ENCODE results near the gene P4HA1. TPM values are rescaled to one million over a fixed set of nuclear protein-coding genes. Genes with fewer than 3 reads are reported as not detected.

The P4HA1 gene
- total and polyA plus RNA-seq, 9 of the 15 experiments (the other 6 are each of a cell fraction or from before 2014, with no cell fraction given): 20.2 to 177 (median 28.6) TPM

GRCh38 chr10:73093922-73094850 lies 2.5 kb downstream of the P4HA1 start:
- no peak for ATAC-seq
- H3K4me2 ChIP-seq (ENCODE audit: insufficient read depth, low read length): peak overlapping the region; percentile 82
- peak; percentile 48 for FAIRE-seq
- peaks cover 15% of the 10 kb centered on the region; the same call in 1 of the 2 replicates for H4K20me1 ChIP-seq (replicated peaks; ENCODE audit: control insufficient read depth, insufficient read depth, low read length)
- H3K79me2 ChIP-seq (ENCODE audit: control insufficient read depth, insufficient read depth, low read length): peaks cover 74% of the 10 kb centered on the region
- peaks cover 16% of the 10 kb centered on the region; the same call in 2 of the 3 replicates for H3K36me3 ChIP-seq (ENCODE audit: control insufficient read depth, insufficient read depth, low read length)
- no peaks in the 10 kb centered on the region for H3K9me1 ChIP-seq (ENCODE audit: control insufficient read depth, insufficient read depth, low read length)
- DNase-seq (ENCODE audit: extremely low read depth in 1 of 4, low spot score in 3 of 4): peak in 2 of 4 experiments; percentile 35 to 49
- intact Hi-C loops (cut with micrococcal nuclease): no loop called here
- H3K9me3 ChIP-seq (replicated peaks; ENCODE audit: control insufficient read depth, insufficient read depth, low read depth, low read length): no peaks in the 10 kb centered on the region
- H3K27me3 ChIP-seq (ENCODE audit: control insufficient read depth in 2 of 2, insufficient read depth in 2 of 2, low read length in 2 of 2): no peaks in the 10 kb centered on the region
- in situ Hi-C loops (cut with MboI): no loop called here
- BruUV-seq (replicated peaks): no TSS peak
- H3K27ac ChIP-seq (ENCODE audit: extremely low read depth, low read depth, low read length): peak overlapping the region; percentile 31; the same call in 2 of the 3 replicates
- H3K4me1 ChIP-seq (replicated peaks in 1 of 2; ENCODE audit: control insufficient read depth in 2 of 2, insufficient read depth in 2 of 2, low read length in 2 of 2): peaks cover 12% of the 10 kb centered on the region in 2 experiments; a peak in 3 of 5 replicates
- POLR2A ChIA-PET: interaction anchor here (0.5 to 7.5 kb wide), 11 partner anchors 11 to 798 kb away, joined by 3 to 112 read pairs (median 3); partner anchors contain the start of genes DNAJC9 and NUDT13
- H2AFZ ChIP-seq (ENCODE audit: low read depth, low read length): no peak overlapping the region; the same call in 1 of the 2 replicates
- CTCF ChIA-PET (ENCODE audit: low intra/inter-chr PET ratio): no interaction called here
- 2% methylated on average over 2 of the region's 2 CpGs for WGBS (ENCODE audit: insufficient coverage, low coverage, missing lambda C conversion rate)
- peak overlapping the region in 1 of 2 experiments; percentile 91; a peak in 2 of 4 replicates for H3K9ac ChIP-seq (ENCODE audit: insufficient read depth in 1 of 2, low read depth in 2 of 2, low read length in 2 of 2)
- H3K4me3 ChIP-seq: peak overlapping the region; percentile 74
- no peak for TF ChIP-seq ZBTB8A (IDR thresholded peaks at IDR 0.05; ENCODE audit: partially characterized antibody)
- TF ChIP-seq MEF2D (tag; conservative IDR thresholded peaks at IDR 0.05; ENCODE audit: low read depth): no peak
- no peak for TF ChIP-seq ZNF668 (CRISPR knock-in tag; IDR thresholded peaks at IDR 0.05)
- TF ChIP-seq GABPA (tag; conservative IDR thresholded peaks at IDR 0.05; ENCODE audit: low read depth): peak; percentile 62
- 0 out of 4 replicates have a peak, but pooled peaks of 1 of the 2 experiments have one; percentile 36 for TF ChIP-seq SRF (CRISPR knock-in tag; IDR thresholded peaks at IDR 0.05)
- no peak for TF ChIP-seq ADNP (tag; IDR thresholded peaks at IDR 0.05)
- TF ChIP-seq NR2C1 (IDR thresholded peaks at IDR 0.05): no peak
- no peak for TF ChIP-seq NR2C1 (tag; IDR thresholded peaks at IDR 0.05)
- TF ChIP-seq WHSC1 (IDR thresholded peaks at IDR 0.05; ENCODE audit: low read length): no peak
- TF ChIP-seq EP400 (IDR thresholded peaks at IDR 0.05): peak; percentile 20; the same call in 1 of the 2 replicates
- 0 out of 4 replicates have a peak, but pooled peaks of 1 of the 2 experiments have one; percentile 34 for TF ChIP-seq MNT (conservative IDR thresholded peaks at IDR 0.05)
